Tibial artery (tissue), 4 donors: ENCODE data around the gene GLE1.

Source experiments
- DNase-seq, 2 donors: peaks; one replicate each; pipeline ENCODE4 v3.0.0-alpha.2; 2019
- H3K27ac ChIP-seq, 2 donors: fragments of 200-600 bp; sonication (generic) in 1 of 2; 1 replicate in 1 of 2; 2 replicates in 1 of 2; pipeline ENCODE4 v1.5.1; 2018 to 2019; ENCODE audit warnings: mild to moderate bottlenecking in 1 of 2
- H3K27me3 ChIP-seq, 2 donors: fragments of 200-600 bp; sonication (generic) in 1 of 2; one replicate each; pipeline versions ENCODE4 v1.5.1 to v1.6.0; 2016 to 2019
- H3K36me3 ChIP-seq, 3 donors: fragments of 200-600 bp; sonication (generic) in 2 of 3; one replicate each; pipeline ENCODE4 v1.5.1; 2016 to 2019; ENCODE audit warnings: mild to moderate bottlenecking in 2 of 3
- H3K4me1 ChIP-seq, 4 donors: fragments of 200-600 bp; sonication (generic) in 2 of 4; 1 replicate in 3 of 4; 2 replicates in 1 of 4; pipeline ENCODE4 v1.5.1; 2016 to 2019
- H3K4me3 ChIP-seq, 2 donors: fragments of 200-600 bp; sonication (generic) in 1 of 2; 1 replicate in 1 of 2; 2 replicates in 1 of 2; pipeline ENCODE4 v1.5.1; 2018 to 2019; ENCODE audit warnings: mild to moderate bottlenecking in 2 of 2
- H3K9me3 ChIP-seq, 3 donors: fragments of 200-600 bp; sonication (generic) in 1 of 3; one replicate each; pipeline ENCODE4 v1.5.1; 2016 to 2019
- intact Hi-C: fragments of 100-400 bp; cut with DNase I; formaldehyde crosslinking; loops from one replicate; pipeline ENCODE4 v1.15.0; 2023; ENCODE audit warnings: low total_unique reads
- TF ChIP-seq, protein P1 (sequence below), 2 experiments: fragments of 200-600 bp in 1 of 2; fragments of 450-650 bp in 1 of 2; IDR thresholded peaks; one replicate each; pipeline ENCODE4 v1.5.1; 2017 to 2019; ENCODE audit warnings: antibody characterized with exemption in 2 of 2, mild to moderate bottlenecking in 1 of 2, moderate library complexity in 1 of 2

GLE1 gene

DNA sequence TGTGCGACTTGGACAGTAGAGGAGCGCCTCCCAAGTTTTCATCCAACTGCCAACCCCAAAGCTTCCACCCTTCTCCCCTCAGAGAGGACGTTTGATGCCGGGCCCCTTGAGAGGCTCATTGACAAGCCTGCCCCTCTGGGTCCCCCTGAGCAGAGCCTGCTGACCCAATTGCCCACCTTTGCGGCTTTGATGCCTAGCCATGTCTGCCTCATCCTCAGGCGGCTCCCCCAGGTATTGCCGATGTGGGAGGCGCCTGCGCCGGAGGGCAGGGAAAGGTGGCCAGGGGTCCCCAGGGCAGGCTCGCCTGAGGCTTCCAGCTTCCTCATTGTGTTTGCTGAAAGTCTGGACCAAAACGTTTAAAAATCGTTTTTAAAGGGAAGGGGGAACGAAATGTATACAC, 47.3 kb upstream of the GLE1 start:
- DNase-seq = no peak
- Histone ChIP-seq H3K4me3 (peak overlapping the region; percentile 87 to 88), H3K27ac (no peak overlapping the region), H3K9me3 (no peaks in the 10 kb centered on the region), H3K27me3 (no peaks in the 10 kb centered on the region), H3K36me3 (peaks cover 20 to 32% (median 24%) of the 10 kb centered on the region in 3 donors), H3K4me1 (peaks cover 0 to 11% (median 10%) of the 10 kb centered on the region in 4 donors)
- intact Hi-C loops = loop anchor here (5.0 to 10.0 kb wide), 2 partner anchors 45 to 98 kb away; partner anchors contain the start of genes GLE1 and SPTAN1
- TF ChIP-seq, protein P1, sequence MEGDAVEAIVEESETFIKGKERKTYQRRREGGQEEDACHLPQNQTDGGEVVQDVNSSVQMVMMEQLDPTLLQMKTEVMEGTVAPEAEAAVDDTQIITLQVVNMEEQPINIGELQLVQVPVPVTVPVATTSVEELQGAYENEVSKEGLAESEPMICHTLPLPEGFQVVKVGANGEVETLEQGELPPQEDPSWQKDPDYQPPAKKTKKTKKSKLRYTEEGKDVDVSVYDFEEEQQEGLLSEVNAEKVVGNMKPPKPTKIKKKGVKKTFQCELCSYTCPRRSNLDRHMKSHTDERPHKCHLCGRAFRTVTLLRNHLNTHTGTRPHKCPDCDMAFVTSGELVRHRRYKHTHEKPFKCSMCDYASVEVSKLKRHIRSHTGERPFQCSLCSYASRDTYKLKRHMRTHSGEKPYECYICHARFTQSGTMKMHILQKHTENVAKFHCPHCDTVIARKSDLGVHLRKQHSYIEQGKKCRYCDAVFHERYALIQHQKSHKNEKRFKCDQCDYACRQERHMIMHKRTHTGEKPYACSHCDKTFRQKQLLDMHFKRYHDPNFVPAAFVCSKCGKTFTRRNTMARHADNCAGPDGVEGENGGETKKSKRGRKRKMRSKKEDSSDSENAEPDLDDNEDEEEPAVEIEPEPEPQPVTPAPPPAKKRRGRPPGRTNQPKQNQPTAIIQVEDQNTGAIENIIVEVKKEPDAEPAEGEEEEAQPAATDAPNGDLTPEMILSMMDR (IDR thresholded peaks at IDR 0.05) = no peak

- Histone ChIP-seq H3K27ac (no peak overlapping the region), H3K4me1 (peaks cover 0 to 11% (median 10%) of the 10 kb centered on the region in 4 donors), H3K36me3 (peaks cover 30 to 51% (median 33%) of the 10 kb centered on the region in 3 donors), H3K4me3 (no peak overlapping the region), H3K27me3 (no peaks in the 10 kb centered on the region), H3K9me3 (no peaks in the 10 kb centered on the region)
- intact Hi-C loops = loop anchor here (5.0 to 10.0 kb wide), 2 partner anchors 43 to 96 kb away; partner anchors contain the start of genes GLE1 and SPTAN1
- TF ChIP-seq, protein P1 (IDR thresholded peaks at IDR 0.05) = no peak
- no peak for DNase-seq
Measured at GRCh38 chr9:128459011-128459410, 45.5 kb upstream of the GLE1 start.

GRCh38 chr9:128469070-128469469, 35.4 kb upstream of the GLE1 start:
- peaks cover 0 to 6% (median 3%) of the 10 kb centered on the region in 4 donors for H3K4me1 ChIP-seq
- DNase-seq = no peak
- intact Hi-C loops = no loop called here
- no peak overlapping the region for H3K4me3 ChIP-seq
- TF ChIP-seq, protein P1 (IDR thresholded peaks at IDR 0.05) = no peak
- H3K27ac ChIP-seq = no peak overlapping the region
- no peaks in the 10 kb centered on the region for H3K9me3 ChIP-seq
- no peaks in the 10 kb centered on the region for H3K27me3 ChIP-seq
- peaks cover 12 to 56% (median 27%) of the 10 kb centered on the region in 3 donors for H3K36me3 ChIP-seq

GRCh38 chr9:128470560-128470959, 34.0 kb upstream of the GLE1 start:
- peak; percentile 57 to 81 for DNase-seq
- Histone ChIP-seq H3K27ac (peak overlapping the region; percentile 2 to 42), H3K4me1 (peaks cover 0 to 6% (median 3%) of the 10 kb centered on the region in 4 donors), H3K9me3 (no peaks in the 10 kb centered on the region), H3K27me3 (no peaks in the 10 kb centered on the region), H3K4me3 (no peak overlapping the region), H3K36me3 (peaks cover 11 to 59% (median 22%) of the 10 kb centered on the region in 3 donors)
- intact Hi-C loops = no loop called here
- TF ChIP-seq, protein P1 (IDR thresholded peaks at IDR 0.05) = no peak

- Histone ChIP-seq H3K27ac (no peak overlapping the region), H3K9me3 (no peaks in the 10 kb centered on the region), H3K27me3 (no peaks in the 10 kb centered on the region), H3K4me3 (no peak overlapping the region), H3K4me1 (peaks cover 0 to 6% (median 3%) of the 10 kb centered on the region in 4 donors), H3K36me3 (peaks cover 10 to 76% (median 34%) of the 10 kb centered on the region in 3 donors)
- TF ChIP-seq, protein P1 (IDR thresholded peaks at IDR 0.05) = no peak
- intact Hi-C loops = no loop called here
- no peak for DNase-seq
Measured at GRCh38 chr9:128473104-128473503, 31.4 kb upstream of the GLE1 start.
